Left ventricle myocardium superior (tissue), 1 donor: ENCODE results near the gene NPC2. TPM values are rescaled to one million over a fixed set of nuclear protein-coding genes. Genes with fewer than 3 reads are reported as not detected.
A peak's percentile ranks its signal among the peaks of the same experiment; 100 is the strongest.
"Not testable (repeated sequence)": the region's sequence is repeated elsewhere in the genome, so short reads cannot be mapped to it uniquely, and the experiment has no call there.

Experiments used
- ATAC-seq: fragments of 200-7000 bp; cut with Tn5 transposase; one replicate; pipeline ENCODE4 v1.9.1; 2020; ENCODE audit warnings: mild to moderate bottlenecking, moderate library complexity
- DNase-seq: peaks from one replicate; pipeline ENCODE4 v3.0.0-alpha.2; 2020
- intact Hi-C: fragments of 100-400 bp; cut with micrococcal nuclease; formaldehyde crosslinking; loops from one replicate; pipeline ENCODE4 v1.11.0; 2022
- total RNA-seq: library from RNA; stranded (reverse); fragmentation: NEBNext Ultra II Directional; extraction: Animal tissue kit (Norgen Biotek cat#: 25700); gene quantifications from one replicate; pipeline ENCODE4 v1.2.1, GENCODE V29; 2021
- donor health status: DM: no; HTN: yes; CAD: no; lungs with severe emphysema.

The NPC2 gene
- total RNA-seq, 1 donor from 2014 or later = 105 TPM

DNA sequence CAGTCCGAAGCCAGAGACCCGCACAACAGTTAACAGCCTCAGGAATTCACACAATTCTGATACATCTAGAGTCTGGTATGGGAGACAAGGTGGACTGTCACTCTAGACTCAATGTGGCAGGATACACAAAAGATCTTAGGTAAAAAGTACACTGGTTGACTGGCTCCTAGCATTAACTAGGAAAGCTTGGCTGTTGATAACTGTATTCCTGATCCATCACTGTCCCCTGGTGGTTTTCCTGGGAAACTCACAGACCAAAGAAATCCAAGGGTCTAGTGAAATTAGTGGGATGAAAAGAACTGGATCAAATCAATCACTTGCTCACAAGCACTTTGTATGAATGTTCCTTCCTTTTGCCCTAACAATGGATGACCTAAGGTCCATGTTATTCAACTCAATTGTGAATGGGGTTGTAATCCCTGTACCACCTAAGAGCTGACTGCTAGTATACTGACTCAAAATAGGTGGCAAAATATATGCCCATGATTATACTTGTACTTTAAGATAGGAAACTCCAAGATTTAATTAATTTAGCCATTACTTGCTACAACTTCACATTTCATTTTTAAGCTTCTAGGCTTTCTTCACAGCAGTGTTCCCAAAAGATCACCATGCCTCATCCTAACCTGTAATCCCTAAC lies 14.0 kb downstream of the NPC2 start:
- intact Hi-C loops = loop anchor here (5.0 kb wide), 1 partner anchor 117 kb away; no protein-coding TSS in a partner anchor
- no peak for ATAC-seq
- no peak for DNase-seq

DNA sequence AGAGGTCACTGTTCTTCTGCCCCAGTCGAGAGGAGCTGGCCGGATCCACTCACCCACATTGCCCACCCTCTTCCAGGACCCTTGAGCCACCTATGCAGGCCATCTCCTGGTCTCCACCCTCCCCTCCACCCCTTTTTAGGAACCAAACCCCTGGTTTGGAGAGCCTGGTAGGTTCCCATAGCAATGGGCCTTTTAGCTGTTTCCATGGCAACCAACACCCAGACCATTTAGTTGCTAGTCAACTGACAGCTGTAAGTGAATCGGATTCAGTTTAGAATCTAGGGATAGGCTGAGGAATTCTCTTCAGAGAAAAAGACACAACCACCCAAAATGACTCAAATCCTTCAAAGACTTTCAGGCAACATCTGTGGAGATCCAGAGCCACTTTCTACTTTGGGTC lies 16.5 kb downstream of the NPC2 start:
- intact Hi-C loops = loop anchor here (5.0 kb wide), 1 partner anchor 114 kb away; no protein-coding TSS in a partner anchor
- DNase-seq = no peak
- ATAC-seq = no peak

GRCh38 chr14:74476107-74476506 lies 17.0 kb downstream of the NPC2 start:
- peak; percentile 42 for DNase-seq
- peak; percentile 90 for ATAC-seq
- intact Hi-C loops = loop anchor here (5.0 kb wide), 1 partner anchor 114 kb away; no protein-coding TSS in a partner anchor

GRCh38 chr14:74475678-74476077 lies 17.4 kb downstream of the NPC2 start:
- DNase-seq = no peak
- intact Hi-C loops = loop anchor here (5.0 kb wide), 1 partner anchor 113 kb away; no protein-coding TSS in a partner anchor
- no peak for ATAC-seq

- ATAC-seq = no peak
- intact Hi-C loops = no loop called here
- DNase-seq = no peak
Measured at GRCh38 chr14:74474376-74474775, 18.7 kb downstream of the NPC2 start.

DNA sequence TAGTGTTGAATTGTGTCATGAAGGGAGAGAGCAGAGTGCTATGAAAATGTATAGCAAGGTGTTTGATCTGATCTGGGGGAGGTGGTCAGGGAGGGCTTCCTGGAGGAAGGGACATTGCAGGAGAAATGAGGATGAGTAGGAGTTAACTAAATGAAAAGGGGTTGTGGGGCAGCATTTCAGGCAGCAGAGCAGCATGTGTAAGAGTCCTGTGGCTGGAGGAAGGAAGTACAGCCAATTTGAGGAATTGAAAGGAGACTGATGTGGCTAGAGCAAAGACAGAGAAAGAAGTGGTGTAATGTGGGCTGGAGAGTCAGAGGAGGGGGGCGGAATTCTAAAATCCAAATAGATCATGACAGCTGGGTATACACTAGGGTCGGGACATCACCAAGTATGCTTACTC lies 20.5 kb downstream of the NPC2 start:
- ATAC-seq (no peak), DNase-seq (no peak)
- intact Hi-C loops = no loop called here

DNA sequence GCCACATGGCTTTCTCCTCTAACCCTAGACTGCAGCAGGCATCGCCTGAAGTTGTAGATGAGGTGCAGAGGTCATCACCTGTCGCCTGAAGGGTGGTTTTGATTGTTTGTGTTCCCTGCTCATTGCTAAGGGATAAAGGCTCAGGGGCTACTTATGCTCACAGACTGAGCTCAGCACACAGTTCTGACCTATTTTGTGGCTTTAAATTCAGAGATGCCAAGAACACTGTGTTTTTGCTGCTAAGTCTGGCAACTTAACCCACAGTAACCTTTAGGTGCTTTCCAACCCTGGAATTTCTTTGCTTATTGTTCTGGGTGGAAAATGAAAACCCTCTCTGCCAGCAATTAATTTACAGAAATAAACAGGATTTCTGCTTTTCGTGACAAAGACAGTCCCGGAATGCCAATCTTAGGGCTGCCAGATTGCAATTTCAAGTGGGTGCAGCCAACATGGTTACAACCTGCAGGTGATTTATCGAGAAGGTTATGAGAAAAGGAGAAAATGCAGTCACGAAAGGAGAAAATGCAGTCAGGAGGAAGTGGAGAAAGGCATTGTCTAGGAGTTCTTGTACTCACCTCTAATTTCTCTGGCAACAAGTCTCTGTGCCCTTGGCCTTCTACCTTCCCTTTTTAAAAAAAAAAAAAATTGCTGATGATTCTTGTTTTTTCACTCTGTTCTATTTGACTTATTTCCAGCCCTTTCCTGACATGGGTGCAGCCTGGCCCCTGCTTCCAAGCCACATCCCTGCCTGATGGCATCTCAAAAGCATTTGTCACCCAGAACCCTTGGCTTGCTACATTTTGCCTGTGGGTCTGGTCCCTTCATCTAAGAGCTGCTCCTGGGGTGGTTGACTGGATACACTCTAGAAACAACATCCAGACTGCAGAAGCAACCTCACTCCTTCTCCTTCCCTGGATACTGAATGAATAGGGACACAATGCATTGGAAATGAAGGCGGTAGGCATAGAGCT lies 23.3 kb downstream of the NPC2 start:
- DNase-seq (no peak), ATAC-seq (no peak)
- intact Hi-C loops = no loop called here

DNA sequence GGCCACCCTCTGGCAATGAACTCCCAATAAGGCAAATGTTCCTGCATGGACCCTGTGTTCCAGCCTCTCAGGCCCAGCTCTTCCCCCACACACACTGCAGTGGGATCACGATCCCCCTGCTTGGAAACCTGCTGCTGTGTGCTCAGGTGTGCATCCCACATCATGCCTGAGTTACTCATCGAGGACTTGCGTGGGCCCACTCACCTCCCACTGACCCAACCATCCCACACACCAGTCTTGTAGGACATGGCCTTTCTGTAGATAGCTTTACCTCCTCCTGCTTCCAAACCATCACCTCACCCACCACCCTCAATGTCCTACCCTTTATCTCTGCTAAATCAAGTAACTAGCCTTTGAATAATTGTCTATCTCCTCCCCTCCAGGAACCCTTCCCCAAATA lies 24.6 kb downstream of the NPC2 start:
- intact Hi-C loops = no loop called here
- DNase-seq = no peak
- no peak for ATAC-seq

- DNase-seq = no peak
- ATAC-seq = no peak
- intact Hi-C loops = no loop called here
Measured at GRCh38 chr14:74465335-74465734, 27.8 kb downstream of the NPC2 start.

GRCh38 chr14:74464785-74465184 lies 28.3 kb downstream of the NPC2 start:
- DNase-seq (no peak), ATAC-seq (no peak)
- intact Hi-C loops = no loop called here

GRCh38 chr14:74463697-74464096 lies 29.4 kb downstream of the NPC2 start:
- ATAC-seq = no peak
- intact Hi-C loops = no loop called here
- no peak for DNase-seq

DNA sequence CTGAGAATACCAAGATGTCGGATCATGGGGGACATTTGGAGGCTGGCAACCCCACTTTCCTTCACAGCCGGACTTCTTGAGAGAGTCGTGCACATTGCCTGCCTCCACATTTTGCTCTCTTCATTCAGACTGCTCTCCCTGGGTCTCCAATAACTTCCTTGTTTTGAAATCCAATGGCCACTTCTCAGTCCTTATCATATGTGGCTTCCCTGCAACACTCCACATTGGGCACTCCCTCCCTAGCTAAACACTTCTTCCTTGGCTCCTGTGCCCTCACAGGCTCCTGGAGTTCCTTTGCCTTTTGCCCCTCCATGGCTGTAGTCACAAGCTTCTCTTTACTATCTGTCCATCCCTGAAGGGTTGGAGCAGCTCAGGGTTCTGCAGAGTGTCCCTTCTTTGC lies 30.1 kb downstream of the NPC2 start:
- ATAC-seq = no peak
- intact Hi-C loops = no loop called here
- DNase-seq = no peak

DNA sequence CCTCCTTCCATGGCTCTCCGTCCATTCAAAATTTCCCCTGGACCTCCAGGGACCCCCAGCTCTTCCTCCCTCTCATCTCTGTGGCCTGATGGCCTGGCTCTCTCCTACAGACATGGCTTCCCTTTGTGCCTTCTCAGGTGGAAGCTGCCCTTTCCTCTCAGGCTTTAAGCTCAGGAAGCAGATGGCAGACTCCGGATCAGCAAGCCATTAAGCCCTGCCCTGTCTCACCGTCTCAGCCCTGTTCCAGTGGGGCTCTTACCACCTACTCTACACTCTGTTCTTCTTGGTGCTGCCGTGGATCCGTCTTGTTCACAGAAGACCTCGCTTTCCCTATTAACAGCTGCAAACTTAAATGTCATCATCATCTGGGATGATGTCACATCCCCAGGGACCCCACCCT lies 33.1 kb downstream of the NPC2 start:
- no peak for ATAC-seq
- no peak for DNase-seq
- intact Hi-C loops = no loop called here

DNA sequence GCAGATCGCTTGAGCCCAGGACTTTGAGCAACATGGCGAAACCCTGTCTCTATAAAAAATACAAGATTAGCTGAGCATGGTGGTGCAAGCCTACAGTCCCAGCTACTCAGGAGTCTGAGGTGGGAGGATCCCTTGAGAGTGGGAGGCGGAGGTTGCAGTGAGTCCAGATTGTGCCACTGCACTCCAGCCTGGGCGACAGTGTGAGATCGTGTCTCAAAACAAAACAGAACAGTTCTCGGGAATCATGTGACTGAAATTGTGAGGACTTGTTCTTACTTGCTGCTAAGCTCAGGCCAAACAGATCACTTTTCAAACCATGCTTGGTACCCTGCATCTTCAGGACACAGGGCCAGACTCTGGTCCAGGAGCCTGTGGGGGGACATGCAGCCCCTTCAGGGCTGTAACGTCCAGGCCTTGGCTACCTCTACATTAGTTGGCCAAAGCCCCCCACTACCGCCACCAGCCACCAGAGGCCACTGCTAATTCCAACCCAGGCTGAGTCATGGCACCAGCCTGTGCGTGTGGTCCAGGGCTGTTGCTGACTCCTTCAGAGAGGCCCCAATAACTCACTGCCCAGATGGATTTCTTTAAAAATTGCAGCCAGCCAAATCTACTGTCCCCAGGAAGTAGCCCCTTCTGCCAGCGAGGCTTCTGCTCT lies 33.7 kb downstream of the NPC2 start:
- DNase-seq = peak; percentile 38
- peak; percentile 58 for ATAC-seq

DNA sequence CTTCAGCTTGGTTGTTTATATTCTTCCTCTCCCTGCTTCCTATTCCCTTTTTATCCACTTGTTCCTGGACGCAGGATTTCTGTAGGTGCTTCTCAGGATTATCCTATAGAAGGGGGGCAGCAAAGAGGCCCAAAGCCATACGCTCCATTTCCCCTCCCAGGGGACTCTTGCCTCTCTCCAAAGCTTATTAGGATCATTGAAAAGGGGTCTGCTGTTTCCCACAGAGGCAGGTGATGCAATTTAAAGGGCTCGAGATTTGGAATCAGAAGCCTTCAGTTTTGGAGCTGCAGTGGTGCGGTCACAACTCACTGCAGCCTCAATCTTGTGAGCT lies 35.6 kb downstream of the NPC2 start:
- no peak for DNase-seq
- ATAC-seq = no peak
- intact Hi-C loops = no loop called here

More for the DNA sequence above, 33.7 kb downstream of the NPC2 start:
- intact Hi-C loops = no loop called here

GRCh38 chr14:74456684-74457564 lies 36.2 kb downstream of the NPC2 start:
- ATAC-seq = no peak
- intact Hi-C loops = no loop called here
- DNase-seq = no peak

- not testable (repeated sequence) for DNase-seq
Measured at GRCh38 chr14:74454397-74454796, 38.7 kb downstream of the NPC2 start.

DNA sequence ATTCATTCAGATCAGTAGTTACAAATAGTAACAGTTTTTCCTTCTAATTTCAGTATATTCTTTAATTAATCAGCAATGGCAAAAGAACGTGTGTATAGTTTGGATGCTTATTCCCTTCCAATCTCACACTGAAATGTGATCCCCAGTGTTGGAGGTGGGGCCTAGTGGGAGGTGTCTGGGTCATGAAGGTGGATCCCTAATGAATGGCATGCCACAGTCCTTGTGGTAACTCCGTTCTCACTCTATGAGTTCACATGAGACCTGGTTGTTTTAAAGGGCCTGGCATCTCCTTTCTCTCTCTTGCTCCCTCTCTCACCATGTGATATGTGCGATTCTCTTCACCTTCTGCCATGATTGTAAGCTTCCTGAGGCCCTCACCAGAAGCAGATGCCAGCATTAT lies 48.2 kb downstream of the NPC2 start:
- DNase-seq (no peak), ATAC-seq (no peak)
- intact Hi-C loops = no loop called here

More at GRCh38 chr14:74454397-74454796, 38.7 kb downstream of the NPC2 start:
- ATAC-seq, intact Hi-C loops: not testable (repeated sequence)

- intact Hi-C loops = no loop called here
- ATAC-seq = no peak
- no peak for DNase-seq
Measured at GRCh38 chr14:74442757-74443156, 50.3 kb downstream of the NPC2 start.
